GM21619 (cell line): ENCODE data around the gene C20orf144.

Source experiments
- ATAC-seq: cut with Tn5 transposase; IDR thresholded peaks from one replicate; pipeline ENCODE4 v1.9.1; 2021; ENCODE audit not compliant: unreplicated experiment

Gene C20orf144

GRCh38 chr20:33649201-33649681 is 12.9 kb upstream of the C20orf144 start:
- ATAC-seq = no peak

DNA sequence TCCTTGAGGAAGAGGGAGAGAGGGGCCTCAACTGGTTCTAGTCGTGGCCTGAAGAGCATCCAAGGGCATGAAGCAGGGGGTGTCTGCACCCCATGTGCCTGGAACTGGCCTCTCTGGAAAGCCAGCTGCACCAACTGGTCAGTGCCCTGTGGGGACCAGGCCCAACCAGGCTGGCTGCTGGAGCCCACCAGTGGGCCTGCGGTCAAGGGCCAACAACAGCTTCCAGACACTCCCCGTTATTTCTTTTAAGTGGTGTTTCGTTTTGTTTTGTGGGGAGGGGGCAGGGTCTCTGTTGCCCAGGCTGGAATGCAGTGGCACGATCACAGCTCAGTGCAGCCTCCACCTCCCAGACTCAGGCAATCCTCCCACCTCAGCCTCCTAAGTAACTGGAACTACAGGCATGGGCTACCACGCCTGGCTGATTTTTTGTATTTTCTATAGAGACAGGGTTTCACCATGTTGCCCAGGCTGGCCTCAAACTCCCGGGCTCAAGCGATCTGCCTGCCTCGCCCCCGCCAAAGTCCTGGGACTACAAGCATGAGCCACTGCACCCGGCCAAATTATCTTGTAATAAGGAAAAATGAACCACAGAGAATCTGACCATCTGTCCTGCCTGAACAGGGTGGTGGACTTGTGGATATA is 11.9 kb upstream of the C20orf144 start:
- no peak for ATAC-seq

DNA sequence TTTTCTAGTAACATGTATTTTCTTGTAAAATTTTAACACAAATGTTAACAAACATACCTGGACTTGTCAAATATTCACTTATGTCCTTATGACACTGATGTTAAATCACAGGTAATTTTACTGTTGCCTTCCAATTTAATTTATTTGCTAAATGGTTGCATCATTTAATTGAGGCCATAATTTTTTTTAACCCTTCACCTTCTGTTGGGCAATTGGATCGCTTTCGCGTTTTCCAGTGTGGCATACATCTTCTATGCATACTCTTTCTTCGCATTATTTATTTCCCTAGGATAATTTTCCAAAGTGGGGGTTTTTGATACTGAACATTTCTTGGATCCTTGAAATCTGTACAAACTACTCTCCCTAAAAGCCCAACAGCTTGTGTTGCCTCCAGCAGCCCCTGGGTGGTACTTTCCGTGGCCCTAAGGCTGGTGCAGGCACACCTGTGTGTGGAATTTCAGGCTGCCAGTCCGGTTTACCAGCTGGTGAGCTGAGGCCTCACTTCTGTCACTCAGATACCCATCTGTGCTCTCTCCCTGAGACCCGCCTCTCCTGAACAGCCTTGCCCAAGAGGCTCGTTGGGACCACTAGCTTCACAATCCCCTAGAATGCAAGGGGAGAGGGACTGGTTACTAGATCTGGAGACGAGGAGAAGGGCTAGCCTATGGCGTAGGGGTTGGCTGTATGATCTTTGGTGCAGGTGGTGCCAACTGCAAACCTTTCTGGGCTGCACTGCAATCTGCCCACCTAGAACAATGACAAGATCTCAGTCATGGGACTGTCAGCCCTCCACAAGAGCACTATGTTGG is 11.2 kb upstream of the C20orf144 start:
- no peak for ATAC-seq

- ATAC-seq = no peak
Observed at GRCh38 chr20:33651562-33652048, 10.5 kb upstream of the C20orf144 start.

DNA sequence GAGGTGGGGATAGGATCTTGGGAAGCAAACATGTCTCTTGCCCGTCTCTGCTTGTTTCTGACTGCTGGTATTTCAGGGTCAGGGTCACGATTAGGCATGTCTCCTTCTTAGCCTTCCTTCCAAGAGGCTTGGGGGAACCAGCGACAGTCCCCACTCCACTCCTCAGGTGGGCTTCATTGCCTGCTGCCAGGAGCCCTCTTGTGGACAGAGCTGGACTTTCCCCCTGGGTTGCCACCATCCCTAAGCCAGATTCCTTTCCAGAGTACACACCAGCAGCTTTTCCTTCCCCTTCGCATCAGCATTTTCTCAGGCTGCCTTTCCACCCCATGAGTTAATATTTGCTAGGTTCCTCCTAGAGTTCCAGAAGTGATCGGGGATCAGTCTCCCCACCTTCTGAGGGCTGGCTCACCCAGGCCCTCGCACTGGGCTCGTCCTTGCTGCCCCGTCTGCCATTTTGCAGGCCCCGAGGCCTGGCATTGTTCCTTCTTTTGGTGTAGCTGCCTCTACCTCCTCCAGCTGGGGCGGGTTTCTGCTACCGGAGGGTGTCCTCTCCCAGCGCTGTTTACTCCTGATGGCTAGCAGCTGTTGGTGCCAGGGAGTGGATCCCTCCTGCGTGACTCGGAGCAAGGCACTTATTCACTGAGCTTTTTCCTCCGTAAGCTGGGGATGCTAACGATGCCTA is 8.8 kb upstream of the C20orf144 start:
- no peak for ATAC-seq

DNA sequence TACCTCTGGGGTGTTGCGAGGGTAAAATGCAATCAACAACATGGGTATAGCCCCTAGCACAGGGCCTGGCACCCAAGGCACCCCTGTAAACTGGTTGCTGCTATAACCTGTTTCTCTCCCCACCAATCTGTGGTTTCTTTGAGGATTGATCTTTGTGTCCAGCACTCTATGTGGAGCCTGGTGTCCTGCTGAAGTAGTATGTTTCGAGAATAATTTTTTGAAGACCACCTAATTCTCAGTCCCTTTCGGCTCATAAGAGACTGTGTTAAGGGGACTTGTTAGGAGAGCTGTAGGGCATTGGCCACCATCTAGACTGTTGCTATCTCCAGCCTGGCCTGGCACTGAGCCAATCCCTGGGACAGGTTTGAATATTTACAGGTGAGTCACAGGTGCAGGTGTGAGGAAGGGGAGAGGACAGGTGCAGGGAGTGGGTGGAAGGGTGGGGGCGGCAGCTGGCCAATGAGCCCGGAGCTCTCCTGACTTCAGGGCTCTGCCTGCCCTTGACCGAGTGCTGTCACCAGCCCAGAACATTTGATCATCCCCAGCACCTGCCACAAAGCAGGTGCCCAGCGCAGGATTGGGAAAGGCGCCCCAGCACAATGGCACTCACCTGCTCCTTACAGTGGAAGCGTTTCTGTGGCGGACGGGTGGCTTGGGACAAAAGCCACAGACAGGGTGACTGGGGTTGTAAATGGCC is 8.1 kb upstream of the C20orf144 start:
- ATAC-seq = no peak

- no peak for ATAC-seq
Observed at GRCh38 chr20:33654680-33655161, 7.4 kb upstream of the C20orf144 start.

GRCh38 chr20:33655164-33655563 is 7.0 kb upstream of the C20orf144 start:
- no peak for ATAC-seq

- ATAC-seq = no peak
Observed at GRCh38 chr20:33656010-33656782, 5.9 kb upstream of the C20orf144 start.

DNA sequence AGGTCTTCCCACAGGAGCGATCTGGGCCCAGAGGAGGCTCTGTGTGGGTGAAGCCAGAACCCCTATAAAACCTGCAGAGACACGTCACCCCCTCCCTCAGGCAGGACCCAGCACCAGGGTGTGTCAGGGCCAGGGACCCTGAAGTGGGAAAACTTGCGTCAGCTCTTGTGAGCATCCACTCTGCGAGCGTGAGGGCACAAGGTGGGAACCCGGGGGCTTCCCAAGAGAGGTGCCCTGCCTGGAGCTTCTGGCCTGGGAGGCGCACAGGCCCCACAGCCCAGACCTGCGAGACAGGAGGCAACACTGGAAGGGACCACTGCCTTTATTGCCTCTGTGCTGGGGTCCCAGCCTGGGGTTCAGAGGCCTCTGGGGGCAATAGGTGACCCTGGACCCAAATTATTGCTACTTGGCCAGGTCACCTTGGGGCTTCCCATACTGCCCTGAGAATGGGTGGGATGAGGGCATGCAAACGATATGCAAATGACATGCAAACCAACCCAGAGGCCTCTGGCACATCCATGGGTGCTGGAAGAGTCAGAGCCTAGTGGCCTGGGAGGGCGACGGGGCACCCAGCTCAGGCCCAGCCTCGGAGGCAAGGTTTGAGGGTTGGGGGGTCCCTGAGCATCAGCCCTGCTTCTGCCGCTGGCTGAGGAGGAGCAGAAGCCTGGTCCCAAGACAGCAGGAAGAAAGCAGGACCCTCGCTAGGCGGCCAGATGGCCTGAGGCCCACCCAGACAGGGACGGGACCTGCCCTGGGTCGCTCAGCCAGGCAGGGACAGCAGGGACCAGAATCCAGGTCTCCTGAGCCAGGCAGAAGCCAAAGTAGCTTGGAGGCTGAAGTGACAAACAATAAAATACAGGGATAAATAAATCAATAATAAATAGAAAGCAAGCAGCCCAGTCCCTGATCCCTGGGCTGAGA is 5.1 kb upstream of the C20orf144 start:
- no peak for ATAC-seq

DNA sequence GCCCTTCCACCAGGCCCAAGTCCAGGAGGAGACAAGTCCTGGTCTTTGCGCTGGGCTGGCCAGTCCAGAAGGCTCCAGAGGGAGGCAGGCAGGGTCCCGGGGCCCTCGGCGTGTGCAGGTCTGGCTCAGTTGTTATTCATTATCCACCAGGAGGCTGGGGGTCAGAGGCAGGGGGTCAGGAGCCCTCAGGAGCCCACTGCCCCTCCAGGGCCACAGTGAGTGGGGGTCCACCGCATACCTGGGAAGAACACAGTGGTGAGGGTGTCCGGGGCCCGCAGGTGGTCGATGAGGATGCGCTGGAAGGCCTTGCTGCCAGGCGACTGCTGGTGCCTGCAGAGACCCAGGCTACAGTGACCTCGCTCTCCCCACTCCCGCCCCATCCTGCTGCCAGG is 4.4 kb upstream of the C20orf144 start:
- no peak for ATAC-seq

GRCh38 chr20:33658510-33658909 is 3.6 kb upstream of the C20orf144 start:
- ATAC-seq = no peak

DNA sequence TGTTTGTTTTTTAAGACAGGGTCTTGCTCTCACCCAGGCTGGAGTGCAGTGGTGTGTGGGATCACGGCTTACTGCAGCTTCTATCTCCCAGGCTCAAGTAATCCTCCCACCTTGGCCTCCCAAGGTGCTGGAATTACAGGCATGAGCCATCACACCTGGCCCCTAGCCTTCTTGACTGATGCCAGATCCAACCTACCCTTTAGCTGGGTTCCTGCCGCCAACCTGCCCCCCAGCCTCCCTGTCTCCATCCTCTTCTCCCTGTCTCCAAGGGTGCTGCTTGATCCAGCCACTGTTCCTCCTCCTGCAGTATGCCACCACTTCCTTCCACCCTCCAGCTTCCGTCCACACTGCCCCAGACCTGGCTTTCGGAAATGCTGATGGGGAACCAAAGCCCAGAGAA is 3.2 kb upstream of the C20orf144 start:
- ATAC-seq = no peak

- no peak for ATAC-seq
Observed at GRCh38 chr20:33659341-33660034, 2.6 kb upstream of the C20orf144 start.

GRCh38 chr20:33660035-33660684 is 2.0 kb upstream of the C20orf144 start:
- ATAC-seq = no peak

DNA sequence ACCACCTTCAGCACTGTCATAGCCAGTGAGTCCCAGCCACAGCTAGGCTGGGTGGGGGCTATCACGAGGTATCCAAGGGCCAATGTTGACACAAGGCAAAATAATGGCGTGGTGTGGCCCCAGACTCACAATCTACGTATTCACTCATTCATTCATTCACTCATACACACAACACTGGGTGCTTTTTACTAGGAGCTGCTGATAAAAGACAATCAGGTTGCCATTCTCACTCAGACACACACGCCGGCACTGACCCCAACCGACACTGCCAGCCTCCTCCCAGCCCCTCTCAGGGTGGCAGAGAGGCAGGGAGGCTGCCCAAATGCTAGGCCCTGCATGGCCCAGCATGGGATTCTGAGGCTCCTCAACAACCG is 1.5 kb upstream of the C20orf144 start:
- ATAC-seq = no peak

- peak; percentile 34 for ATAC-seq
Observed at GRCh38 chr20:33663161-33664084, 1.3 kb downstream of the C20orf144 start.
